ENCODE results near the gene SERPINA1.
"Not testable (repeated sequence)": the region's sequence is repeated elsewhere in the genome, so short reads cannot be mapped to it uniquely, and the experiment has no call there.

The SERPINA1 gene

GRCh38 chr14:94372021-94372605 lies 16.3 kb downstream of the SERPINA1 start:
- DNase-seq (ENCODE audit: extremely low read depth in 1 of 2, low read depth in 1 of 2) = no peak

- no peak for DNase-seq (ENCODE audit: extremely low read depth in 1 of 2, low read depth in 1 of 2)
Measured at GRCh38 chr14:94370524-94370910, 17.9 kb downstream of the SERPINA1 start.

GRCh38 chr14:94369766-94370523 lies 18.5 kb downstream of the SERPINA1 start:
- DNase-seq (ENCODE audit: extremely low read depth in 1 of 2, low read depth in 1 of 2) = not testable (repeated sequence)

- no peak for DNase-seq (ENCODE audit: extremely low read depth in 1 of 2, low read depth in 1 of 2)
Measured at GRCh38 chr14:94368956-94369355, 19.4 kb downstream of the SERPINA1 start.

GRCh38 chr14:94368243-94368590 lies 20.2 kb downstream of the SERPINA1 start:
- no peak for DNase-seq (ENCODE audit: extremely low read depth in 1 of 2, low read depth in 1 of 2)

- no peak for DNase-seq (ENCODE audit: extremely low read depth in 1 of 2, low read depth in 1 of 2)
Measured at GRCh38 chr14:94367347-94368242, 20.8 kb downstream of the SERPINA1 start.

- no peak for DNase-seq (ENCODE audit: extremely low read depth in 1 of 2, low read depth in 1 of 2)
Measured at GRCh38 chr14:94366146-94366915, 22.1 kb downstream of the SERPINA1 start, which contains the start of gene SERPINA2. TSS of gene SERPINA2 (minus strand) at chr14:94366698.

GRCh38 chr14:94365624-94366023 lies 22.8 kb downstream of the SERPINA1 start:
- DNase-seq (ENCODE audit: extremely low read depth in 1 of 2, low read depth in 1 of 2) = no peak

GRCh38 chr14:94364964-94365363 lies 23.4 kb downstream of the SERPINA1 start:
- no peak for DNase-seq (ENCODE audit: extremely low read depth in 1 of 2, low read depth in 1 of 2)

GRCh38 chr14:94364037-94364436 lies 24.4 kb downstream of the SERPINA1 start:
- no peak for DNase-seq (ENCODE audit: extremely low read depth in 1 of 2, low read depth in 1 of 2)

- DNase-seq (ENCODE audit: extremely low read depth in 1 of 2, low read depth in 1 of 2) = no peak
Measured at GRCh38 chr14:94363151-94363624, 25.2 kb downstream of the SERPINA1 start.

GRCh38 chr14:94362614-94363133 lies 25.7 kb downstream of the SERPINA1 start:
- DNase-seq (ENCODE audit: extremely low read depth in 1 of 2, low read depth in 1 of 2) = no peak

- DNase-seq (ENCODE audit: extremely low read depth in 1 of 2, low read depth in 1 of 2) = no peak
Measured at GRCh38 chr14:94361682-94362081, 26.7 kb downstream of the SERPINA1 start.

- no peak for DNase-seq (ENCODE audit: extremely low read depth in 1 of 2, low read depth in 1 of 2)
Measured at GRCh38 chr14:94360945-94361565, 27.3 kb downstream of the SERPINA1 start.

- DNase-seq (ENCODE audit: extremely low read depth in 1 of 2, low read depth in 1 of 2) = no peak
Measured at GRCh38 chr14:94357166-94357565, 31.2 kb downstream of the SERPINA1 start.

GRCh38 chr14:94356379-94357056 lies 31.9 kb downstream of the SERPINA1 start:
- DNase-seq (ENCODE audit: extremely low read depth in 1 of 2, low read depth in 1 of 2) = no peak

- DNase-seq (ENCODE audit: extremely low read depth in 1 of 2, low read depth in 1 of 2) = no peak
Measured at GRCh38 chr14:94355191-94355794, 33.1 kb downstream of the SERPINA1 start.

GRCh38 chr14:94354638-94355185 lies 33.7 kb downstream of the SERPINA1 start:
- no peak for DNase-seq (ENCODE audit: extremely low read depth in 1 of 2, low read depth in 1 of 2)

GRCh38 chr14:94354190-94354589 lies 34.2 kb downstream of the SERPINA1 start:
- DNase-seq (ENCODE audit: extremely low read depth in 1 of 2, low read depth in 1 of 2) = not testable (repeated sequence)
